Sigmoid colon (tissue), 7 donors: ENCODE measurements around the gene PLS1. TPM values are rescaled to one million over a fixed set of nuclear protein-coding genes. Genes with fewer than 3 reads are reported as not detected.

Source experiments
- DNase-seq: peaks from one replicate; pipeline ENCODE4 v3.0.0-alpha.2; 2019
- H3K27ac ChIP-seq, 4 donors: fragments of 200-600 bp; sonication (generic); one replicate each; pipeline ENCODE4 v1.5.1; 2016 to 2019; ENCODE audit warnings: mild to moderate bottlenecking in 1 of 4
- H3K27me3 ChIP-seq, 3 donors: fragments of 200-600 bp; sonication (generic); one replicate each; pipeline ENCODE4 v1.5.1; 2019; ENCODE audit warnings: mild to moderate bottlenecking in 1 of 3
- H3K36me3 ChIP-seq, 4 donors: fragments of 200-600 bp; sonication (generic); one replicate each; pipeline ENCODE4 v1.5.1; 2016 to 2019
- H3K4me1 ChIP-seq, 4 donors: fragments of 200-600 bp; sonication (generic); one replicate each; pipeline ENCODE4 v1.5.1; 2017 to 2019
- H3K4me3 ChIP-seq, 4 donors: fragments of 200-600 bp; sonication (generic); one replicate each; pipeline ENCODE4 v1.5.1; 2017 to 2019; ENCODE audit warnings: mild to moderate bottlenecking in 2 of 4, moderate library complexity in 1 of 4
- H3K9me3 ChIP-seq, 4 donors: fragments of 200-600 bp in 3 of 4; sonication (generic) in 3 of 4; one replicate each; pipeline versions ENCODE4 v1.5.1 to v1.6.1; 2013 to 2019
- EP300 ChIP-seq, 4 donors: sonication (generic); formaldehyde crosslinking; IDR thresholded peaks; one replicate each; pipeline ENCODE4 v1.6.1; 2017; ENCODE audit warnings: antibody characterized with exemption in 4 of 4
- POLR2A ChIP-seq, 2 donors: fragments of 450-650 bp; IDR thresholded peaks; one replicate each; pipeline ENCODE4 v1.6.1; 2016; ENCODE audit warnings: antibody characterized with exemption in 2 of 2, mild to moderate bottlenecking in 2 of 2, moderate library complexity in 2 of 2
- POLR2AphosphoS5 ChIP-seq, 4 donors: sonication (generic); formaldehyde crosslinking; IDR thresholded peaks; one replicate each; pipeline ENCODE4 v1.6.1; 2017; ENCODE audit warnings: antibody characterized with exemption in 4 of 4
- WGBS, 2 donors: extraction: QIAGEN DNeasy Blood & Tissue Kit; methylation state at CpG; one replicate each; pipeline ENCODE4 v1.1.7; 2013; 5-methylcytosine and 5-hydroxymethylcytosine counted together
- intact Hi-C: fragments of 100-400 bp; cut with DNase I; formaldehyde crosslinking; loops from one replicate; pipeline ENCODE4 v1.15.1; 2023
- polyA plus RNA-seq, 3 donors: library from polyadenylated mRNA; stranded (reverse); fragments of 200-250 nt; gene quantifications; one replicate each; pipeline ENCODE4 v1.2.3, GENCODE V29; 2013
- total RNA-seq, 4 donors: library from RNA; depleted of rRNA; stranded (reverse); fragments of >200 nt; gene quantifications; one replicate each; pipeline ENCODE4 v1.1.0, GENCODE V29; 2016
- TF ChIP-seq, protein P1 (sequence below), 4 experiments: fragments of 450-650 bp in 3 of 4; fragments of 200-600 bp in 1 of 4; IDR thresholded peaks; one replicate each; pipeline ENCODE4 v1.5.1; 2016 to 2019; ENCODE audit warnings: antibody characterized with exemption in 4 of 4, mild to moderate bottlenecking in 3 of 4, moderate library complexity in 2 of 4
- donor health status: healthy with polysubstance abuse.
- donor health status: Bipolar disorder and iron deficiency.
- donor health status: healthy.

The PLS1 gene
- total and polyA plus RNA-seq, 7 donors: 0.55 to 366 (median 1.8) TPM

DNA sequence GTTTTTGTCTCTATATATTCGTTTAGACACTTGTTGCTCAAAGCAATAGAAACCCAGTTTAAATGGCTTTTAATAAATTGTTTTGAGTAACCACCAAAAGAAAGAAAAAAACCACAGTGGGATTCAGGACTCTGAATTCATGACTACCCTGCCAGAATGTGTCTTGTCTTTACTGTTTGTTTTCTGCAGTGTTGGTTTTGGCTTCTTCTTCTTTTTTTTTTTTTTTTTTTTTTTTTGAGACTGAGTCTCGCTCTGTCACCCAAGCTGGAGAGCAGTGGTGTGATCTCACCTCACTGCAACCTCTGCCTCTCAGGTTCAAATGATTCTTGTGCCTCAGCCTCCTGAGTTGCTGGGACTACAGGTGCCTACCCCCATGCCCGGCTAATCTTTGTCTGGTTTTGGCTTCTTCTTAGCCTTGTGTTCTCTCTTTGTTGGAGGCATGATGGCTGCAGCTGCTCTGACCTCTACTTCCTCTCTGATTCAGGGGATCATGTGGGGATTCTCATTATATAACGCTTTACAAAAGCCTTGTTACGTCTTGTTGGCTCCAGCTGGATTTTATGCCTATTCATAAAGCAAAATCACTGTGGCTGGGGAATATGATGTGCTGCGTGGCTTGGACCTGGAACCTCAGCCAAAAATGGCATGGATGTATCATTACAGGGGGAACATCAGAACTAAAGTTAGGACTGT lies 54.0 kb downstream of the PLS1 start:
- TF ChIP-seq EP300 (IDR thresholded peaks at IDR 0.05): no peak
- no peak for TF ChIP-seq POLR2AphosphoS5 (IDR thresholded peaks at IDR 0.05)
- TF ChIP-seq, protein P1, sequence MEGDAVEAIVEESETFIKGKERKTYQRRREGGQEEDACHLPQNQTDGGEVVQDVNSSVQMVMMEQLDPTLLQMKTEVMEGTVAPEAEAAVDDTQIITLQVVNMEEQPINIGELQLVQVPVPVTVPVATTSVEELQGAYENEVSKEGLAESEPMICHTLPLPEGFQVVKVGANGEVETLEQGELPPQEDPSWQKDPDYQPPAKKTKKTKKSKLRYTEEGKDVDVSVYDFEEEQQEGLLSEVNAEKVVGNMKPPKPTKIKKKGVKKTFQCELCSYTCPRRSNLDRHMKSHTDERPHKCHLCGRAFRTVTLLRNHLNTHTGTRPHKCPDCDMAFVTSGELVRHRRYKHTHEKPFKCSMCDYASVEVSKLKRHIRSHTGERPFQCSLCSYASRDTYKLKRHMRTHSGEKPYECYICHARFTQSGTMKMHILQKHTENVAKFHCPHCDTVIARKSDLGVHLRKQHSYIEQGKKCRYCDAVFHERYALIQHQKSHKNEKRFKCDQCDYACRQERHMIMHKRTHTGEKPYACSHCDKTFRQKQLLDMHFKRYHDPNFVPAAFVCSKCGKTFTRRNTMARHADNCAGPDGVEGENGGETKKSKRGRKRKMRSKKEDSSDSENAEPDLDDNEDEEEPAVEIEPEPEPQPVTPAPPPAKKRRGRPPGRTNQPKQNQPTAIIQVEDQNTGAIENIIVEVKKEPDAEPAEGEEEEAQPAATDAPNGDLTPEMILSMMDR (IDR thresholded peaks at IDR 0.05): no peak
- no peak for TF ChIP-seq POLR2A (IDR thresholded peaks at IDR 0.05)
- Histone ChIP-seq H3K27ac (no peak overlapping the region), H3K4me3 (no peak overlapping the region), H3K36me3 (no peaks in the 10 kb centered on the region), H3K4me1 (no peaks in the 10 kb centered on the region), H3K9me3 (no peaks in the 10 kb centered on the region), H3K27me3 (no peaks in the 10 kb centered on the region)
- WGBS, 2 donors: 31 to 54% methylated on average over 6 of the region's 6 CpGs
- no peak for DNase-seq
- intact Hi-C loops: no loop called here

DNA sequence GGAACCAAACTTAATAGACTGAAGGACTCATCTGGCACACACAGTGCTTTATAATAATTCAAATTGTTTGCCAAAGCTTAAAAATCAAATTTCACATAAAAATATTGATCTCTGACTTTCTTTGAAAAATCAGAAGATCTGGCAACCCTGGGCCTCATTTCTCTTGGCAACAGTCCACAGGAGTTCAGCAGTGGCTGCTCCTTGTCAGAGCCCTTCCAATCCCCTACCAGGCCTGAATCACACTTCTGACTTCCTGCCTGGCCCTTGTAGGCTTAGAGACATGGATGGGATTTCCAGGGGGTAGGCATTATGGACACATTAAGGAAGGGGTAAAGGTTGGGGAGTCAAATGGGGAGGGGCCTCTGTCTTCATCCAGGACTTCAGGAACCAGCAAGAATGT lies 55.5 kb downstream of the PLS1 start:
- no peaks in the 10 kb centered on the region for H3K4me1 ChIP-seq
- H3K4me3 ChIP-seq: no peak overlapping the region
- DNase-seq: no peak
- no peaks in the 10 kb centered on the region for H3K9me3 ChIP-seq
- no peak for TF ChIP-seq POLR2A (IDR thresholded peaks at IDR 0.05)
- no peak for TF ChIP-seq POLR2AphosphoS5 (IDR thresholded peaks at IDR 0.05)
- no peak for TF ChIP-seq EP300 (IDR thresholded peaks at IDR 0.05)
- TF ChIP-seq, protein P1 (IDR thresholded peaks at IDR 0.05): no peak
- no peak overlapping the region for H3K27ac ChIP-seq
- H3K36me3 ChIP-seq: no peaks in the 10 kb centered on the region
- intact Hi-C loops: no loop called here
- no peaks in the 10 kb centered on the region for H3K27me3 ChIP-seq

DNA sequence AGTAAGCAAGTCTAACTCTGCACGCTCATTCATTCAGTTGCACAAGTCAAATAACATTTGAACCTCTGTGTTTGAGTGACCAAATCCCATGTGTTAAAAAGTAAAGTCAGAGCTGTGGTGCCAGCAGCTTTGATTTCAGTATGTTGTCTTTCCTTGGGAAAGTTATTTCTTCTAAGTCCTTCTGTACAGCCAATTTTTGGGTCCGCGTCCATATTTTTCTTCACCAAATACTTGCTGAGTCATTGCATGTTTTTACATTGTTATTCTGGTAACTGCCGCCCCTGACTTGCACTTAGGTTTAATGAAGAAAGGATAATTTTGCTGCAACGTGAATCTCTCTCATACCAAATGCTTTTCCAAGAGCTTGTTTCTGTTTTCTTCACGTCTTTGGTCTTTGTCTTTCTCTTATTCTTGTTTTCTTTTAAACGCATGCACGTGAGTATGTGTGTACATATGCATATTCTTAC lies 56.7 kb downstream of the PLS1 start:
- 87 to 91% methylated on average over 8 of the region's 8 CpGs for whole genome bisulfite sequencing, 2 donors
- no peak overlapping the region for H3K4me3 ChIP-seq

DNA sequence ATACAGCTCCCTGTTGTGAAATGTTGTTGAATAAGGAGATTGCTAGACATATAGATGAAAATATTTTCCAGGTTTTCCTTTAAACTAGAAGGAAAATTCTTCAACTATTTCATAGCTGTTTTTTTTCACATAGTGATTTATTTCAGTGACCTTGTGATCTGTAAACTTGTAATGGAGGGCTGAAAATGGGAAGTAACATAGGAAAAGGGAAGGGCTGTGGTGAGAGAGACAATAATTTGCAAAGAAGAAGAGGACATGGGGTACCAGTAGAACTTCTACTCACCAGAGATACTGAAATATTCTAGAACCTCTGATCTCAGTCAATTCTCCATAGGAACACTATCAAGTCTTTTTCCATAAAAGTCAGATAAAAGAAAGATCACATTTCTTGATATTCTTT lies 60.4 kb downstream of the PLS1 start:
- no peak overlapping the region for H3K27ac ChIP-seq
- no peaks in the 10 kb centered on the region for H3K27me3 ChIP-seq
- H3K4me3 ChIP-seq: no peak overlapping the region
- H3K9me3 ChIP-seq: no peaks in the 10 kb centered on the region
- TF ChIP-seq, protein P1 (IDR thresholded peaks at IDR 0.05): no peak
- TF ChIP-seq EP300 (IDR thresholded peaks at IDR 0.05): no peak
- no peak for TF ChIP-seq POLR2A (IDR thresholded peaks at IDR 0.05)
- no peak for TF ChIP-seq POLR2AphosphoS5 (IDR thresholded peaks at IDR 0.05)
- no peaks in the 10 kb centered on the region for H3K36me3 ChIP-seq
- H3K4me1 ChIP-seq: no peaks in the 10 kb centered on the region
- intact Hi-C loops: no loop called here
- no peak for DNase-seq

More for the DNA sequence above, 56.7 kb downstream of the PLS1 start:
- H3K27me3 ChIP-seq: no peaks in the 10 kb centered on the region
- TF ChIP-seq POLR2A (IDR thresholded peaks at IDR 0.05): no peak
- TF ChIP-seq, protein P1 (IDR thresholded peaks at IDR 0.05): no peak
- no peak for TF ChIP-seq EP300 (IDR thresholded peaks at IDR 0.05)
- TF ChIP-seq POLR2AphosphoS5 (IDR thresholded peaks at IDR 0.05): no peak
- intact Hi-C loops: no loop called here
- no peak for DNase-seq
- H3K27ac ChIP-seq: no peak overlapping the region
- H3K9me3 ChIP-seq: no peaks in the 10 kb centered on the region
- no peaks in the 10 kb centered on the region for H3K4me1 ChIP-seq
- no peaks in the 10 kb centered on the region for H3K36me3 ChIP-seq

DNA sequence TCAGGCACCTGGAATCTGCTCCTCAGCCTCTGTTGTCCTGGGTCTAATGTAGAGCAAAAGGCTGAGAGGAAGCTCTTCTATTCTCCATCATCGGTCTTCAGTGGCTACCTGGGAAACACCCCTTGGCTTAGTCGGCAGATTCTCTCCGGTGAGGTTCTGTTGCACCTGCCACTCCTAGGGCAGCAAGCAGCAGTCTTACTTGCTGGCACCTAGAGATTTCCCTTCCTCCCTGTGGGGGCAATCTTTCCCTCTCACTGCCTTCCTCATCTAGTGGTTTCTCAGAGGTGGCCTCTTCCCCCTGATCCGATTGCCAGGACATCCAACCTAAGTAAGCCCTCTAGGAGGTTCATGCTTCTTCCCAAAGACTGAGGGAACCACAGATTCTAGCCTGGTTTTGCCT lies 60.8 kb downstream of the PLS1 start:
- TF ChIP-seq, protein P1 (IDR thresholded peaks at IDR 0.05): no peak
- no peak for TF ChIP-seq POLR2A (IDR thresholded peaks at IDR 0.05)
- no peak for TF ChIP-seq EP300 (IDR thresholded peaks at IDR 0.05)
- TF ChIP-seq POLR2AphosphoS5 (IDR thresholded peaks at IDR 0.05): no peak
- Histone ChIP-seq H3K9me3 (no peaks in the 10 kb centered on the region), H3K27me3 (no peaks in the 10 kb centered on the region), H3K4me1 (no peaks in the 10 kb centered on the region), H3K4me3 (no peak overlapping the region), H3K27ac (no peak overlapping the region), H3K36me3 (no peaks in the 10 kb centered on the region)
- intact Hi-C loops: no loop called here
- 37 to 84% methylated on average over 4 of the region's 4 CpGs for WGBS, 2 donors
- DNase-seq: no peak
